ENCODE data around the gene WDFY4. TPM values are rescaled to one million over a fixed set of nuclear protein-coding genes. Genes with fewer than 3 reads are reported as not detected.

Gene WDFY4
- total RNA-seq, 4 donors from 2014 or later, result 1.6 to 5.1 (median 3.0) TPM

- WGBS, 2 donors (ENCODE audit: low coverage in 1 of 2), result 0% methylated on average over 1 of the region's 5 CpGs; no CpG with 5 or more reads in 1 of the 2 donors
- no peak for TF ChIP-seq POLR2A (IDR thresholded peaks at IDR 0.05)
- Histone ChIP-seq H3K4me1 (no peaks in the 10 kb centered on the region), H3K27ac (no peak overlapping the region), H3K36me3 (no peaks in the 10 kb centered on the region), H3K9me3 (no peaks in the 10 kb centered on the region), H3K27me3 (peaks cover 23% of the 10 kb centered on the region), H3K4me3 (no peak overlapping the region)
- ATAC-seq, result no peak
Observed at GRCh38 chr10:48704156-48704555, 19.5 kb downstream of the WDFY4 start.

- H3K9me3 ChIP-seq, result no peaks in the 10 kb centered on the region
Observed at GRCh38 chr10:48705401-48705938, 20.8 kb downstream of the WDFY4 start.

GRCh38 chr10:48707472-48707871, 22.8 kb downstream of the WDFY4 start:
- H3K4me1 ChIP-seq, result no peaks in the 10 kb centered on the region
- TF ChIP-seq POLR2A (IDR thresholded peaks at IDR 0.05), result no peak
- no peak for TF ChIP-seq POLR2AphosphoS5 (IDR thresholded peaks at IDR 0.05)
- TF ChIP-seq CTCF (IDR thresholded peaks at IDR 0.05), result no peak
- TF ChIP-seq EP300 (IDR thresholded peaks at IDR 0.05), result no peak
- ATAC-seq, result no peak
- no peak overlapping the region for H3K27ac ChIP-seq
- 30% methylated on average over 2 of the region's 2 CpGs; no CpG with 5 or more reads in 1 of the 2 donors for WGBS, 2 donors (ENCODE audit: low coverage in 1 of 2)
- H3K27me3 ChIP-seq, result peaks cover 23% of the 10 kb centered on the region
- H3K9me3 ChIP-seq, result no peaks in the 10 kb centered on the region
- H3K4me3 ChIP-seq, result no peak overlapping the region
- no peaks in the 10 kb centered on the region for H3K36me3 ChIP-seq

More at GRCh38 chr10:48705401-48705938, 20.8 kb downstream of the WDFY4 start:
- 76 to 81% methylated on average over 9 of the region's 9 CpGs for WGBS, 2 donors (ENCODE audit: low coverage in 1 of 2)
- TF ChIP-seq EP300 (IDR thresholded peaks at IDR 0.05), result no peak
- no peak for TF ChIP-seq CTCF (IDR thresholded peaks at IDR 0.05)
- TF ChIP-seq POLR2A (IDR thresholded peaks at IDR 0.05), result no peak
- no peak for TF ChIP-seq POLR2AphosphoS5 (IDR thresholded peaks at IDR 0.05)
- Histone ChIP-seq H3K27ac (no peak overlapping the region), H3K27me3 (peaks cover 23% of the 10 kb centered on the region), H3K4me3 (no peak overlapping the region), H3K4me1 (no peaks in the 10 kb centered on the region), H3K36me3 (no peaks in the 10 kb centered on the region)
- no peak for ATAC-seq

- H3K36me3 ChIP-seq, result no peaks in the 10 kb centered on the region
- no peaks in the 10 kb centered on the region for H3K4me1 ChIP-seq
- H3K9me3 ChIP-seq, result no peaks in the 10 kb centered on the region
- H3K27me3 ChIP-seq, result peaks cover 27% of the 10 kb centered on the region
- no peak overlapping the region for H3K4me3 ChIP-seq
- no peak for ATAC-seq
- WGBS, 2 donors (ENCODE audit: low coverage in 1 of 2), result 26 to 68% methylated on average over 3 to 5 of the region's 5 CpGs
- no peak overlapping the region for H3K27ac ChIP-seq
- TF ChIP-seq EP300 (IDR thresholded peaks at IDR 0.05) (no peak), CTCF (IDR thresholded peaks at IDR 0.05) (no peak), POLR2AphosphoS5 (IDR thresholded peaks at IDR 0.05) (no peak), POLR2A (IDR thresholded peaks at IDR 0.05) (no peak)
Observed at GRCh38 chr10:48708144-48708543, 23.5 kb downstream of the WDFY4 start.

GRCh38 chr10:48710647-48711275, 26.1 kb downstream of the WDFY4 start:
- no peak for TF ChIP-seq EP300 (IDR thresholded peaks at IDR 0.05)
- no peak for TF ChIP-seq POLR2A (IDR thresholded peaks at IDR 0.05)
- TF ChIP-seq CTCF (IDR thresholded peaks at IDR 0.05), result no peak
- no peak for TF ChIP-seq POLR2AphosphoS5 (IDR thresholded peaks at IDR 0.05)
- H3K27ac ChIP-seq, result no peak overlapping the region
- H3K27me3 ChIP-seq, result peaks cover 10% of the 10 kb centered on the region
- no peak overlapping the region for H3K4me3 ChIP-seq
- H3K36me3 ChIP-seq, result no peaks in the 10 kb centered on the region
- 42 to 53% methylated on average over 3 to 6 of the region's 6 CpGs for WGBS, 2 donors (ENCODE audit: low coverage in 1 of 2)
- H3K4me1 ChIP-seq, result no peaks in the 10 kb centered on the region
- ATAC-seq, result no peak
- peaks cover 0 to 8% (median 0%) of the 10 kb centered on the region in 3 donors for H3K9me3 ChIP-seq

Data from gastroesophageal sphincter (tissue), 4 donors.